Lower leg skin (tissue), 3 donors: ENCODE measurements around the gene DNMT3A.

Source experiments
- POLR2A ChIP-seq, 2 donors: fragments of 450-650 bp; IDR thresholded peaks; one replicate each; pipeline ENCODE4 v1.6.1; 2016 to 2017; ENCODE audit warnings: antibody characterized with exemption in 2 of 2, mild to moderate bottlenecking in 1 of 2, moderate library complexity in 1 of 2
- TF ChIP-seq, protein P1 (sequence below), 3 donors: fragments of 450-650 bp; IDR thresholded peaks; one replicate each; pipeline ENCODE4 v1.5.1; 2016; ENCODE audit warnings: antibody characterized with exemption in 3 of 3, mild to moderate bottlenecking in 3 of 3, moderate library complexity in 2 of 3

- TF ChIP-seq, protein P1, sequence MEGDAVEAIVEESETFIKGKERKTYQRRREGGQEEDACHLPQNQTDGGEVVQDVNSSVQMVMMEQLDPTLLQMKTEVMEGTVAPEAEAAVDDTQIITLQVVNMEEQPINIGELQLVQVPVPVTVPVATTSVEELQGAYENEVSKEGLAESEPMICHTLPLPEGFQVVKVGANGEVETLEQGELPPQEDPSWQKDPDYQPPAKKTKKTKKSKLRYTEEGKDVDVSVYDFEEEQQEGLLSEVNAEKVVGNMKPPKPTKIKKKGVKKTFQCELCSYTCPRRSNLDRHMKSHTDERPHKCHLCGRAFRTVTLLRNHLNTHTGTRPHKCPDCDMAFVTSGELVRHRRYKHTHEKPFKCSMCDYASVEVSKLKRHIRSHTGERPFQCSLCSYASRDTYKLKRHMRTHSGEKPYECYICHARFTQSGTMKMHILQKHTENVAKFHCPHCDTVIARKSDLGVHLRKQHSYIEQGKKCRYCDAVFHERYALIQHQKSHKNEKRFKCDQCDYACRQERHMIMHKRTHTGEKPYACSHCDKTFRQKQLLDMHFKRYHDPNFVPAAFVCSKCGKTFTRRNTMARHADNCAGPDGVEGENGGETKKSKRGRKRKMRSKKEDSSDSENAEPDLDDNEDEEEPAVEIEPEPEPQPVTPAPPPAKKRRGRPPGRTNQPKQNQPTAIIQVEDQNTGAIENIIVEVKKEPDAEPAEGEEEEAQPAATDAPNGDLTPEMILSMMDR (IDR thresholded peaks at IDR 0.05) = peak in 1 of 3 donors; percentile 90
- TF ChIP-seq POLR2A (IDR thresholded peaks at IDR 0.05) = no peak
These were observed 854 bp upstream of the DNMT3A start for GRCh38 chr2:25342372-25343186.
